Esophagus (tissue), 2 donors: ENCODE data around the gene HOXD10. TPM values are rescaled to one million over a fixed set of nuclear protein-coding genes. Genes with fewer than 3 reads are reported as not detected.

Source experiments
- H3K27ac ChIP-seq, 2 donors: one replicate each; pipeline ENCODE4 v1.5.1; 2013; ENCODE audit warnings: low read depth in 2 of 2, mild to moderate bottlenecking in 2 of 2, inconsistent platforms in 1 of 2, low read length in 1 of 2, moderate library complexity in 1 of 2
- H3K27me3 ChIP-seq, 2 donors: one replicate each; pipeline ENCODE4 v1.6.1; 2013; ENCODE audit warnings: low read length in 2 of 2, control low read depth in 1 of 2, mild to moderate bottlenecking in 1 of 2; ENCODE audit not compliant: insufficient read depth in 2 of 2, control insufficient read depth in 1 of 2
- H3K36me3 ChIP-seq, 2 donors: one replicate each; pipeline ENCODE4 v1.6.1; 2013; ENCODE audit warnings: low read length in 1 of 2; ENCODE audit not compliant: control insufficient read depth in 2 of 2, insufficient read depth in 2 of 2
- H3K4me1 ChIP-seq, 2 donors: one replicate each; pipeline ENCODE4 v1.6.1; 2013; ENCODE audit warnings: low read length in 1 of 2; ENCODE audit not compliant: control insufficient read depth in 2 of 2, insufficient read depth in 2 of 2
- H3K4me3 ChIP-seq, 2 donors: one replicate each; pipeline ENCODE4 v1.5.1; 2013; ENCODE audit warnings: low read length in 2 of 2, mild to moderate bottlenecking in 2 of 2, low read depth in 1 of 2, moderate library complexity in 1 of 2
- H3K9me3 ChIP-seq, 2 donors: one replicate each; pipeline ENCODE4 v1.6.1; 2013; ENCODE audit warnings: mild to moderate bottlenecking in 2 of 2, low read depth in 1 of 2, low read length in 1 of 2, moderate library complexity in 1 of 2; ENCODE audit not compliant: control insufficient read depth in 2 of 2, insufficient read depth in 1 of 2
- WGBS, 2 donors: extraction: QIAGEN DNeasy Blood & Tissue Kit; methylation state at CpG; one replicate each; pipeline ENCODE4 v1.1.7; 2013; 5-methylcytosine and 5-hydroxymethylcytosine counted together
- polyA plus RNA-seq, 2 donors: library from polyadenylated mRNA; stranded (reverse); fragments of 200-250 nt; gene quantifications; one replicate each; pipeline ENCODE4 v1.2.3, GENCODE V29; 2013
- donor health status: healthy with polysubstance abuse.
- donor health status: Bipolar disorder and iron deficiency.

Gene HOXD10
- polyA plus RNA-seq, 2 donors, result 0.18 to 0.31 TPM

DNA sequence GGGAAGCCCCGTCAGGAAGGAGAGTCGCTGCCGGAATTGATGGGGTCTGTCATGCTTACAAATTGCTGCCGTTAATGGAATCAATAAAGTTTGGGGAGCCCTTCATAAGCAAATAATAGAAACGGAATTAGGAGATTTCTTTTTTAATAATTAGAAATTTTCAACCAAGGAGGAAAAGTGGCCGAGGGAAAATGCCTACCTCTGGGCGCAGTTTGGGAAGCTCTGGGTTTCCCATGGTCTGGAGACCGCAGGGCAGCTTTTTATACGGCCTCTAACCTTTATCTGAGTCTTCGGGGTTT is 34.1 kb upstream of the HOXD10 start:
- Histone ChIP-seq H3K27me3 (peaks cover 2 to 70% of the 10 kb centered on the region in 2 donors), H3K4me3 (no peak overlapping the region)

DNA sequence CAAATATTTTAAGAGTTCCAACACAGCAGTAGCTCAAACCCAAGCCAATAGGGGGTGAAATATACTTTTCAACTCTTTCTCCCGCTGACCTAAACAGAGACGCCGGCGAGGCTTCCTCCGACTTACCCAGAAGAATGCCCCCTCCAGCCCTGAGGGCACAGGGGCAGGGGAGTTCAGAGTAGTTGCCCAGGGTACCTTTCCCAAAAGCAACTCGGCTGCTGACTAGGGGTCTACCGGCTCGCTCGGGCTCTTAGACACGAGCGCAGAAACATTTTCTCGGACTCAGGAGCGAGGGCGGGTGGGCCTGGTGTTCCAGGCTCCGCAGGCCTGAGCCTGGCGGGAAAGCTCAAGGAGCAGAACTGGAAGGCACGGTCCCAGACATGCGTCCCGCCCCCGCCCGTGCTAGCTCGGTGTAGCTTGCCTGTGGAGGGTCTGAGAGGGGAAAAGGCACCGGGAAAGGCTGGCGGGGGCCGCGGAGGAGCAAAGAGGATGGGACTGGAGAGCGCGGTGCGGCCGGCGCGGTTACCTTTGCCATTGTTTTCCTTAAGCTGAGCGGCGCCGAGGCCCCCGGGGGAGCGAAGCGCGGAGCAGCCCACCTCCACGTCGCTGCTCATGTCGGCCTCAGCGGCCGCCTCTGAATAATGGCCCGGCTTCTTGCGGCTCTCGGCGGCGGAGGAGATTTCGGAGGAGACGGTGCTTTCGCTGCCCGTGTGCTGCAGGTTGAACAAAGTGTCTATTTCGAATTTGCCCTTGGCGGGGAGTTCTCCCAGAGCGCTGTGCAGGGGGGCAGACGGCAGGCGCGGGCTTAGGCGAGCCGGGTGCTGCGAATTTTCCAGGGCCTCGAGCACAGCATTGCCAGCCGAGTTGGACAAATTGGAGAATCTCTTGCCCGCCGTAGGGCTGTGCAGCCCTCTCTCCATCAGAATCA is 33.5 kb upstream of the HOXD10 start:
- Histone ChIP-seq H3K4me3 (no peak overlapping the region), H3K9me3 (peaks cover 13 to 36% of the 10 kb centered on the region in 2 donors), H3K27ac (no peak overlapping the region), H3K27me3 (peaks cover 2 to 76% of the 10 kb centered on the region in 2 donors), H3K36me3 (no peaks in the 10 kb centered on the region), H3K4me1 (peaks cover 8 to 12% of the 10 kb centered on the region in 2 donors)
- 7 to 11% methylated on average over 66 of the region's 66 CpGs for WGBS, 2 donors

More for the DNA sequence above, 34.1 kb upstream of the HOXD10 start:
- H3K36me3 ChIP-seq, result no peaks in the 10 kb centered on the region
- 11 to 18% methylated on average over 10 of the region's 10 CpGs for WGBS, 2 donors
- H3K9me3 ChIP-seq, result peaks cover 13 to 34% of the 10 kb centered on the region in 2 donors
- peaks cover 8 to 10% of the 10 kb centered on the region in 2 donors for H3K4me1 ChIP-seq
- H3K27ac ChIP-seq, result no peak overlapping the region

- Histone ChIP-seq H3K4me3 (no peak within 1 kb of the TSS), H3K36me3 (no peaks in the 10 kb centered on the region), H3K4me1 (peaks cover 8 to 15% of the 10 kb centered on the region in 2 donors), H3K9me3 (peaks cover 13 to 37% of the 10 kb centered on the region in 2 donors), H3K27me3 (peaks cover 2 to 72% of the 10 kb centered on the region in 2 donors), H3K27ac (no peak within 1 kb of the TSS)
- WGBS, 2 donors, result 16 to 22% methylated on average over 27 of the region's 27 CpGs
Measured at GRCh38 chr2:176083796-176084261, 32.7 kb upstream of the HOXD10 start, which contains the start of gene EVX2. EVX2 (minus strand) TSS chr2:176083962; CDS start chr2:176083776, 186 bp downstream.

- Histone ChIP-seq H3K27ac (no peak overlapping the region), H3K36me3 (no peaks in the 10 kb centered on the region), H3K4me1 (peaks cover 7 to 15% of the 10 kb centered on the region in 2 donors), H3K9me3 (peaks cover 13 to 37% of the 10 kb centered on the region in 2 donors), H3K4me3 (no peak overlapping the region), H3K27me3 (peaks cover 2 to 65% of the 10 kb centered on the region in 2 donors)
- 7 to 11% methylated on average over 26 of the region's 26 CpGs for WGBS, 2 donors
Measured at GRCh38 chr2:176084611-176085119, 31.9 kb upstream of the HOXD10 start.

- H3K4me1 ChIP-seq, result peaks cover 4 to 15% of the 10 kb centered on the region in 2 donors
- H3K9me3 ChIP-seq, result peaks cover 11 to 34% of the 10 kb centered on the region in 2 donors
- H3K36me3 ChIP-seq, result no peaks in the 10 kb centered on the region
- no peak overlapping the region for H3K27ac ChIP-seq
- H3K27me3 ChIP-seq, result peaks cover 2 to 63% of the 10 kb centered on the region in 2 donors
- H3K4me3 ChIP-seq, result no peak overlapping the region
- WGBS, 2 donors, result 11 to 15% methylated on average over 40 of the region's 40 CpGs
Measured at GRCh38 chr2:176085120-176085788, 31.3 kb upstream of the HOXD10 start.

DNA sequence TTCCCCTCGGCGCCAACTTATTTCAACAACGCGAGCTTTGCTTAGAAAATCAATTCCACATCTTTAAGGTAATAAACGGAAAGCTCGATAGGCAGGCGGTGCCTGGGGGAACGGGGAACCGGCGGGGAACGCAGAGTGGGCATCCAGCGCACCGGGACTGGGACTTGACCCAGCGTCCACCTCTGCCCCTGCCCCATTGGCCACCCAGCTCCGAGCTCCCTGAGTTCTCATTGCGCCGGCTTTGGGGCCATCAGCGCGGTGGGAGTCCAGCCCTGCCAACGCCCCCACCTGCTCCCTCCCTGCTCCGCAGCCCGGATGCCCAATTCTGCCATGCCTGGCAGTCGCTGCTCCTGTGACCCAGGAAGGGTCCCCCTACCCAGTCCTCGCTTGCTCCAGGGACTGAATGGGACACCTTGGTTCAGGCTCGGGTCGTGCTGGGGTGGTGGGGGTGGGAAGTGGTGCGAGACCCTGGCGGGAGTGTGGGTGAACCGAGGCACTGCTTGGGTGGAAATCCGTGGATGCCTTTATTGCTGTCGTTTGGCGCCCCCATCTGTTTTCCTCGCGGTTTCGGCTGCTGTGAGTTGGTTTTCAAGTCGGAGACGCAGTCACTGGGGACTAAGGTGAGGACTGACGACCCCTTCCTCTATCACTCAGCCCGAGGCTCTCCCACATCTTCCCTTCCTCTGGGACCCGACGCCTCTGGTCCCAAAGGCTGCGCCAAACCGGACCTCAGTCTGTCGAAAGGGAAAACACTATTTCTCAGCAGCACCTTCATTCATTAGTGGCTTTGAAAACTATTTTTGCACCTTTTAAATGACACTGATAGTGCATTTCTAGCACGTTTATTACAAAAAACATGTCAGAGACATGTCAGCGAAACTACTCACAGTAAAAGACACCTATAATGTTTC is 30.5 kb upstream of the HOXD10 start:
- H3K36me3 ChIP-seq, result no peaks in the 10 kb centered on the region
- H3K27ac ChIP-seq, result no peak overlapping the region
- H3K4me1 ChIP-seq, result peaks cover 4 to 10% of the 10 kb centered on the region in 2 donors
- 6 to 7% methylated on average over 46 of the region's 46 CpGs for WGBS, 2 donors
- H3K27me3 ChIP-seq, result peaks cover 2 to 55% of the 10 kb centered on the region in 2 donors
- H3K9me3 ChIP-seq, result peaks cover 8 to 26% of the 10 kb centered on the region in 2 donors
- H3K4me3 ChIP-seq, result no peak overlapping the region

DNA sequence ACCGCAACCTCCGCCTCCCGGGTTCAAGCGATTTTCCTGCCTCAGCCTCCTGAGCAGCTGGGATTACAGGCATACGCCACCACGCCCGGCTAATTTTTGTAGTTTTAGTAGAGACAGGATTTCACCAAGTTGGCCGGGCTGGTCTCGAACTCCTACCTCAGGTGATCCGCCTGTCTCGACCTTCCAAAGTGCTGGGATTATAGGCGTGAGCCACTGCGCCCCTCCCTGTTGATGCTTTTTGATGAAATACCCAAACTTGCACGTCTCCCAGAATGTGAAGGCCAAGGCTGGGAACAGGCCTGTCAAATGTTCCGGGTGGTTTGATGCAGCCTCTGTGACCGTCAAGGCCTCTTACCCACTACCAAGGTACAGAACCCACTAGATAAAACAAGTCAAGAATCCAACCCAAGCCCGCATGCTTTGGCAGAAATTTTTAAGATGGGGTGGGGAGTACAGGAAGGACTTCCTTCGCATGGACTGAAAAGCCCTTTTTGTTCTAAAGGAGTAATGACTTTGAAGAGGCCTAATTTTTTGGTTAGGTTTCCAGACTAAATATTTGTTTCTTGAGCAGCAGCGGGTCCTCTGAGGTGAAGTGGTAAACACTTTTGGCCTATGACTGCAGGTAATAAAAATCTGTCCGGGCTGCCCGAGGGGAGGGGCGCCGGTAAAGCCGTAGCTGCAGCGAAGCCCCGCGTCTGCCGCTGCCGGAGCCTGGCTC is 29.1 kb upstream of the HOXD10 start:
- no peak overlapping the region for H3K27ac ChIP-seq
- H3K27me3 ChIP-seq, result peaks cover 2 to 55% of the 10 kb centered on the region in 2 donors
- H3K36me3 ChIP-seq, result no peaks in the 10 kb centered on the region
- WGBS, 2 donors, result 30 to 38% methylated on average over 29 of the region's 29 CpGs
- no peak overlapping the region for H3K4me3 ChIP-seq
- H3K4me1 ChIP-seq, result peaks cover 7 to 8% of the 10 kb centered on the region in 2 donors
- H3K9me3 ChIP-seq, result peaks cover 0 to 19% of the 10 kb centered on the region in 2 donors

DNA sequence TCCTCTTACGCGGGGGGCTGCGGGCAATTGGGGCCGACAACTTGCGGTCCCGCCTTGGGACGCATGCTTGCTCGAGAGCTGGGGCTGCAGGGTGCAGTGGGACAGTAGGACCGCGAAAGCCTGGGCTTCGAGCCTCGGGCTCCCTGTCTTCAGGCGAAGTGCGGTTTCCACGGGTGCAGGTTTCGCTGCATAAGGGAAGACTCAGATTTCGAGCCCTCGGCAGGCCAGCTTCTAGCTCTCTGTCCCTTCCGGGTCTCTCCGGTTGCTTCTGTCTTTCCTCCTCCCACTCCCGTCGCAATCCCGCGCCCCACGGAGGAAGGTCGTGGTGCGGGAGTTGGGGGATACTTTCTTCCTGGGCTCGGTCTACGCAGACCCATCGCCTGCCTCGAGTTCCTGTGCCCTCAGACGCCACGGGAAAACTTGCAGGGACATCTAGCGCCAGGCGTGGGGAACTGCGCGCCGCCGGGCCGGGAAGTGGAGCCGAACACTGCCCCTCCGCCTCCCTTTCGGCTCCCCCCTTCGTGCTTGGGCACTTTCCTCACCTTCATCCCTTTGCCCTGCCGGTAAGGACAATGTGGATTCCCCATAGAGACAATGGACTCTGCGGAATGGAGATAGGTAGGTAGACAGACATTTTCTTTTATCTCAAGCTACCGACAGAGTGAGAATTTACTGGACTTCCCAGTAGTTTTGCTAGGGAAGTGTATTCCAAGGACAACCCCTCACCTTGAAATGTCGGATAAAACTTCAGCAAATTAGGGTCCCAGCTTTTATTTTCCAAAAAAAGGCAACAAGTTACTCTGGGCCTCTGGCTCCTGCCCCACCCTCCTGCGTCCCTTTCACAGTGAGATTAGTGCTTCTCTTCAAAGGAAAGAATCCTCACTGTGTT is 28.3 kb upstream of the HOXD10 start:
- H3K27ac ChIP-seq, result no peak overlapping the region
- peaks cover 2 to 52% of the 10 kb centered on the region in 2 donors for H3K27me3 ChIP-seq
- no peaks in the 10 kb centered on the region for H3K36me3 ChIP-seq
- H3K9me3 ChIP-seq, result peaks cover 0 to 14% of the 10 kb centered on the region in 2 donors
- peaks cover 9 to 11% of the 10 kb centered on the region in 2 donors for H3K4me1 ChIP-seq
- WGBS, 2 donors, result 5 to 8% methylated on average over 49 of the region's 49 CpGs
- peak overlapping the region; percentile 21 to 37 for H3K4me3 ChIP-seq
